ENCODE measurements around the gene DGLUCY.

The DGLUCY gene

DNA sequence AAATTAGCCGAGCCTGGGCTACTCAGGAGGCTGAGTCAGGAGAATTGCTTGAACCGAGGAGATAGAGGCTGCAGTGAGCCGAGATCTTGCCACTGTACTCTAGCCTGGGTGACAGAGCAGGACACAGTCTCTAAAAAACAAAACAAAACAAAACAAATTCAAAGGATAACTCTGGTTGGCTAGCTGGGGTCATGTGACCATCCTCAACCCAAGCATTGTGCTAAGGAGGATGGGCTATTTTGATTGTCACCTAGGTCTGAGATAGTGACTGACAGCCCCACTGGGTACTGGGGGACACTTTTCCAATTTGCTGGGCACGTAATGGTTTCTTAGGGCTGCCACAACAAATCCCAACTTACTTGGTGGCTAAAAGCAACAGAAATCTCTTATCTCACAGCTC is 11.9 kb downstream of the DGLUCY start:
- no peak for DNase-seq
- no peak for TF ChIP-seq CTCF (IDR thresholded peaks at IDR 0.05; ENCODE audit: low read depth, low read length, missing control alignments)
- in situ Hi-C loops (cut with HindIII; ENCODE audit: low pct_ligation_motif_present, low sequenced_read_pairs), result no loop called here
- H3K36me3 ChIP-seq (replicated peaks), result no peaks in the 10 kb centered on the region
- no peak overlapping the region for H3K4me3 ChIP-seq (ENCODE audit: low read depth, low read length)
- no peak overlapping the region for H3K27ac ChIP-seq
- H3K27me3 ChIP-seq (replicated peaks), result no peaks in the 10 kb centered on the region

- Histone ChIP-seq H3K4me3 (ENCODE audit: low read depth, low read length) (no peak overlapping the region), H3K27ac (no peak overlapping the region), H3K36me3 (replicated peaks) (no peaks in the 10 kb centered on the region), H3K27me3 (replicated peaks) (no peaks in the 10 kb centered on the region)
- no peak for DNase-seq
- in situ Hi-C loops (cut with HindIII; ENCODE audit: low pct_ligation_motif_present, low sequenced_read_pairs), result no loop called here
- TF ChIP-seq CTCF (IDR thresholded peaks at IDR 0.05; ENCODE audit: low read depth, low read length, missing control alignments), result no peak
Measured at GRCh38 chr14:91126761-91127160, 12.9 kb downstream of the DGLUCY start.

- Histone ChIP-seq H3K4me3 (ENCODE audit: low read depth, low read length) (no peak overlapping the region), H3K27me3 (replicated peaks) (no peaks in the 10 kb centered on the region), H3K36me3 (replicated peaks) (no peaks in the 10 kb centered on the region), H3K27ac (no peak overlapping the region)
- in situ Hi-C loops (cut with HindIII; ENCODE audit: low pct_ligation_motif_present, low sequenced_read_pairs), result no loop called here
- TF ChIP-seq CTCF (IDR thresholded peaks at IDR 0.05; ENCODE audit: low read depth, low read length, missing control alignments), result no peak
- DNase-seq, result no peak
Measured at GRCh38 chr14:91127401-91127801, 13.5 kb downstream of the DGLUCY start.

GRCh38 chr14:91127924-91128323 is 14.1 kb downstream of the DGLUCY start:
- Histone ChIP-seq H3K4me3 (ENCODE audit: low read depth, low read length) (no peak overlapping the region), H3K27me3 (replicated peaks) (no peaks in the 10 kb centered on the region), H3K27ac (no peak overlapping the region), H3K36me3 (replicated peaks) (no peaks in the 10 kb centered on the region)
- TF ChIP-seq CTCF (IDR thresholded peaks at IDR 0.05; ENCODE audit: low read depth, low read length, missing control alignments), result no peak
- DNase-seq, result no peak
- in situ Hi-C loops (cut with HindIII; ENCODE audit: low pct_ligation_motif_present, low sequenced_read_pairs), result no loop called here

- Histone ChIP-seq H3K27me3 (replicated peaks) (no peaks in the 10 kb centered on the region), H3K36me3 (replicated peaks) (no peaks in the 10 kb centered on the region), H3K4me3 (ENCODE audit: low read depth, low read length) (no peak overlapping the region), H3K27ac (no peak overlapping the region)
- no peak for TF ChIP-seq CTCF (IDR thresholded peaks at IDR 0.05; ENCODE audit: low read depth, low read length, missing control alignments)
- DNase-seq, result no peak
- in situ Hi-C loops (cut with HindIII; ENCODE audit: low pct_ligation_motif_present, low sequenced_read_pairs), result no loop called here
Measured at GRCh38 chr14:91128699-91129098, 14.8 kb downstream of the DGLUCY start.

DNA sequence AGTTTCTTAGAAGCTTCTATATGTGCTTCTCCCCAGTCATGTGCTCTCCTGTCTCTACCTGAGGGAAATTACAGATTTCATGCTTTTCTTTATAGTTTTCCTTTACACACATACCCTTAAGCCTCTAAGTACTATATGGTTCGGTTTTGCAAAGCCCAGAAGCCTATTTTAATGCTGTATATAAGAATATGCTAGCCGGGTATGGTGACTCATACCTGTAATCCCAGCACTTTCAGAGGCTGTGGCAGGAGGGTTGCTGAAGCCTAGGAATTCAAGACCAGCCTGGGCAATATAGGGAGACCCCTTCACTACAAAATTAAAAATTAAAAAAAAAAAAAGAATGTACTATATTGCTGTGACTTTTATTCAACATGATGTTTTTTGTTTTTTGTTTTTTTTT is 15.4 kb downstream of the DGLUCY start:
- no peak overlapping the region for H3K27ac ChIP-seq
- TF ChIP-seq CTCF (IDR thresholded peaks at IDR 0.05; ENCODE audit: low read depth, low read length, missing control alignments), result no peak
- no peaks in the 10 kb centered on the region for H3K36me3 ChIP-seq (replicated peaks)
- no peak for DNase-seq
- in situ Hi-C loops (cut with HindIII; ENCODE audit: low pct_ligation_motif_present, low sequenced_read_pairs), result no loop called here
- H3K27me3 ChIP-seq (replicated peaks), result no peaks in the 10 kb centered on the region
- no peak overlapping the region for H3K4me3 ChIP-seq (ENCODE audit: low read depth, low read length)

All from brain microvascular endothelial cell (primary cell).